GM23338 (cell line): ENCODE data around the gene WDR44. TPM values are rescaled to one million over a fixed set of nuclear protein-coding genes. Genes with fewer than 3 reads are reported as not detected.

ENCODE experiments used
- ATAC-seq: fragments of 200-7000 bp; cut with Tn5 transposase; 3 replicates; pipeline ENCODE4 v1.9.1; 2020
- DNase-seq: peaks from one replicate; pipeline ENCODE4 v3.0.0-alpha.2; 2015; ENCODE audit warnings: low spot score
- H2AFZ ChIP-seq: fragments of 200-600 bp; sonication (generic); 2 replicates; pipeline ENCODE4 v1.8.0; 2016; ENCODE audit warnings: antibody characterized with exemption, mild to moderate bottlenecking, moderate library complexity
- H3F3A ChIP-seq: fragments of 200-600 bp; sonication (generic); replicated peaks from 2 replicates; pipeline ENCODE4 v1.8.0; 2017; ENCODE audit warnings: antibody characterized with exemption, mixed run types, low read depth
- H3K27ac ChIP-seq: fragments of 200-600 bp; sonication (generic); 2 replicates; pipeline ENCODE4 v1.6.1; 2016; ENCODE audit warnings: low read depth
- H3K27me3 ChIP-seq: fragments of 200-600 bp; sonication (generic); 2 replicates; pipeline ENCODE4 v1.8.0; 2016; ENCODE audit warnings: mild to moderate bottlenecking, mixed run types, moderate library complexity; ENCODE audit not compliant: insufficient read depth
- H3K36me3 ChIP-seq: fragments of 200-600 bp; sonication (generic); 2 replicates; pipeline ENCODE4 v1.8.0; 2016; ENCODE audit warnings: mild to moderate bottlenecking; ENCODE audit not compliant: insufficient read depth
- H3K4me1 ChIP-seq: fragments of 200-600 bp; sonication (generic); 2 replicates; pipeline ENCODE4 v1.8.0; 2016; ENCODE audit warnings: mild to moderate bottlenecking, moderate library complexity; ENCODE audit not compliant: insufficient read depth
- H3K4me2 ChIP-seq: fragments of 200-600 bp; sonication (generic); 2 replicates; pipeline ENCODE4 v1.7.1; 2017; ENCODE audit warnings: mixed run types
- H3K4me3 ChIP-seq: fragments of 200-600 bp; sonication (generic); 2 replicates; pipeline ENCODE4 v1.6.1; 2016; ENCODE audit warnings: mixed run types
- H3K79me2 ChIP-seq: fragments of 200-600 bp; sonication (generic); replicated peaks from 2 replicates; pipeline ENCODE4 v1.8.0; 2017; ENCODE audit warnings: mild to moderate bottlenecking; ENCODE audit not compliant: insufficient read depth
- H3K9me2 ChIP-seq: fragments of 200-600 bp; sonication (generic); 2 replicates; pipeline ENCODE4 v1.8.0; 2017; ENCODE audit not compliant: insufficient read depth
- H4K20me1 ChIP-seq: fragments of 200-600 bp; sonication (generic); replicated peaks from 2 replicates; pipeline ENCODE4 v1.8.0; 2017; ENCODE audit warnings: mild to moderate bottlenecking; ENCODE audit not compliant: insufficient read depth
- H3K27ac Mint-ChIP-seq: 2 replicates; pipeline ENCODE4 v1.8.0; 2020; ENCODE audit warnings: inconsistent platforms, mild to moderate bottlenecking, moderate library complexity, mixed read lengths
- H3K27me3 Mint-ChIP-seq: 3 replicates; pipeline ENCODE4 v1.8.0; 2022; ENCODE audit warnings: low read depth, mild to moderate bottlenecking, moderate library complexity, mixed read lengths, inconsistent platforms; ENCODE audit not compliant: insufficient read depth, poor library complexity
- H3K36me3 Mint-ChIP-seq: 3 replicates; pipeline ENCODE4 v1.8.0; 2021; ENCODE audit warnings: low read depth, mild to moderate bottlenecking, inconsistent platforms, moderate library complexity, mixed read lengths
- H3K4me1 Mint-ChIP-seq: 3 replicates; pipeline ENCODE4 v1.8.0; 2020; ENCODE audit warnings: mild to moderate bottlenecking, inconsistent platforms, mixed read lengths
- H3K4me3 Mint-ChIP-seq: 3 replicates; pipeline ENCODE4 v1.8.0; 2021; ENCODE audit warnings: moderate library complexity, mild to moderate bottlenecking, inconsistent platforms, mixed read lengths
- H3K9me3 Mint-ChIP-seq: 3 replicates; pipeline ENCODE4 v1.8.0; 2020; ENCODE audit warnings: moderate library complexity, mild to moderate bottlenecking, inconsistent platforms, mixed read lengths
- EZH2phosphoT487 ChIP-seq: fragments of 200-600 bp; sonication (generic); IDR thresholded peaks from one replicate; pipeline ENCODE4 v1.8.1; 2018; ENCODE audit warnings: antibody characterized with exemption; ENCODE audit not compliant: unreplicated experiment
- NANOG ChIP-seq: IDR thresholded peaks from 2 replicates; pipeline ENCODE4 v1.6.1; 2016; ENCODE audit warnings: antibody characterized with exemption, borderline replicate concordance
- POLR2AphosphoS5 ChIP-seq: IDR thresholded peaks from 2 replicates; pipeline ENCODE4 v1.6.1; 2016; ENCODE audit warnings: antibody characterized with exemption, low read depth
- STAT1 ChIP-seq: IDR thresholded peaks from one replicate; pipeline ENCODE4 v1.6.1; 2016; ENCODE audit warnings: antibody characterized with exemption; ENCODE audit not compliant: unreplicated experiment
- ZNF114 ChIP-seq: fragments of 250-450 bp; sonication (Bioruptor Pico); IDR thresholded peaks from 2 replicates; pipeline ENCODE4 v1.5.0; 2020; ENCODE audit warnings: mild to moderate bottlenecking, moderate library complexity
- ZNF331 ChIP-seq: fragments of 250-450 bp; sonication (Bioruptor Pico); IDR thresholded peaks from 2 replicates; pipeline ENCODE4 v1.5.0; 2020; ENCODE audit warnings: low read depth, mild to moderate bottlenecking, moderate library complexity
- polyA plus RNA-seq: library from polyadenylated mRNA; unstranded; fragments of >200 nt; fragmentation: Nextera tagmentation; extraction: Ambion mirVana; gene quantifications from 2 replicates; pipeline ENCODE4 v1.2.1, GENCODE V29; 2016
- total RNA-seq: library from RNA; depleted of rRNA; stranded (reverse); fragments of >200 nt; shearing (Covaris generic); gene quantifications from 2 replicates; pipeline ENCODE4 v1.2.3, GENCODE V29; 2014
- TF ChIP-seq, protein P1 (sequence below): fragments of 250-450 bp; sonication (Bioruptor Pico); IDR thresholded peaks from 2 replicates; pipeline ENCODE4 v1.5.0; 2020; ENCODE audit warnings: mild to moderate bottlenecking, moderate library complexity
- TF ChIP-seq, protein P2 (sequence below), 2 experiments: fragments of 200-600 bp in 1 of 2; sonication (generic) in 1 of 2; conservative IDR thresholded peaks; 2 replicates each; pipeline versions ENCODE4 v1.5.1 to v1.6.1; 2016 to 2017; ENCODE audit warnings: antibody characterized with exemption in 2 of 2, low read depth in 2 of 2, mild to moderate bottlenecking in 2 of 2, moderate library complexity in 1 of 2
- TF ChIP-seq, protein P3 (sequence below): IDR thresholded peaks from 2 replicates; pipeline ENCODE4 v1.6.1; 2016; ENCODE audit warnings: antibody characterized with exemption
- TF ChIP-seq, protein P4 (sequence below): IDR thresholded peaks from one replicate; pipeline ENCODE4 v1.6.1; 2018; ENCODE audit warnings: antibody characterized with exemption; ENCODE audit not compliant: unreplicated experiment

WDR44 gene
- total and polyA plus RNA-seq, 2 experiments from 2014 or later = 17.5 to 21.0 TPM

DNA sequence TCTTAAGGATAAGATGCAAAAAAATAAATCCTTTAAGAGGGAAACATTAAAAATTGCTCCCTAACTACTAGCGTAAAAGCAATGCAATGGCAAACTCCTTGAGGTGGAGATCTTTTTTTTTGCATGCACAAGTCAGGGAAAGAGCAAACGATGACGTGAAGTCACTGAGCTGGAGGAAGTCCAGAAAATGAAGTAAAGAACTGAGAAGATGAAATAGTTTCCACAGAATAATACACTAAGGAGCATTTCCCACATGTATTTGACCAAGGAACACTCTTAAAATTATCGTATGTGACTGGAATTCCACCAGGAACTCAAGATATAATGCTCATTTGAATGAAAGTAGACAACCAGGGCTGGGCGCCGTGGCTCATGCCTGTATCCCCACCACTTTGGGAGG, 128.7 kb downstream of the WDR44 start:
- ATAC-seq (no peak), DNase-seq (no peak)
- Histone ChIP-seq H3K4me1 (no peaks in the 10 kb centered on the region), H4K20me1 (no peaks in the 10 kb centered on the region), H3K36me3 (no peaks in the 10 kb centered on the region), H3K4me2 (no peak overlapping the region), H3K9me2 (no peaks in the 10 kb centered on the region), H3K27me3 (no peaks in the 10 kb centered on the region), H3K27ac (no peak overlapping the region), H3K4me3 (no peak overlapping the region), H2AFZ (no peak overlapping the region), H3K79me2 (no peaks in the 10 kb centered on the region), H3F3A (no peaks in the 10 kb centered on the region)
- Mint-ChIP-seq H3K36me3 (no peaks in the 10 kb centered on the region), H3K27me3 (no peaks in the 10 kb centered on the region), H3K27ac (no peak overlapping the region), H3K9me3 (no peaks in the 10 kb centered on the region), H3K4me1 (no peaks in the 10 kb centered on the region), H3K4me3 (no peak overlapping the region)
- no peak for TF ChIP-seq ZNF114 (CRISPR knock-in tag)
- TF ChIP-seq, protein P1, sequence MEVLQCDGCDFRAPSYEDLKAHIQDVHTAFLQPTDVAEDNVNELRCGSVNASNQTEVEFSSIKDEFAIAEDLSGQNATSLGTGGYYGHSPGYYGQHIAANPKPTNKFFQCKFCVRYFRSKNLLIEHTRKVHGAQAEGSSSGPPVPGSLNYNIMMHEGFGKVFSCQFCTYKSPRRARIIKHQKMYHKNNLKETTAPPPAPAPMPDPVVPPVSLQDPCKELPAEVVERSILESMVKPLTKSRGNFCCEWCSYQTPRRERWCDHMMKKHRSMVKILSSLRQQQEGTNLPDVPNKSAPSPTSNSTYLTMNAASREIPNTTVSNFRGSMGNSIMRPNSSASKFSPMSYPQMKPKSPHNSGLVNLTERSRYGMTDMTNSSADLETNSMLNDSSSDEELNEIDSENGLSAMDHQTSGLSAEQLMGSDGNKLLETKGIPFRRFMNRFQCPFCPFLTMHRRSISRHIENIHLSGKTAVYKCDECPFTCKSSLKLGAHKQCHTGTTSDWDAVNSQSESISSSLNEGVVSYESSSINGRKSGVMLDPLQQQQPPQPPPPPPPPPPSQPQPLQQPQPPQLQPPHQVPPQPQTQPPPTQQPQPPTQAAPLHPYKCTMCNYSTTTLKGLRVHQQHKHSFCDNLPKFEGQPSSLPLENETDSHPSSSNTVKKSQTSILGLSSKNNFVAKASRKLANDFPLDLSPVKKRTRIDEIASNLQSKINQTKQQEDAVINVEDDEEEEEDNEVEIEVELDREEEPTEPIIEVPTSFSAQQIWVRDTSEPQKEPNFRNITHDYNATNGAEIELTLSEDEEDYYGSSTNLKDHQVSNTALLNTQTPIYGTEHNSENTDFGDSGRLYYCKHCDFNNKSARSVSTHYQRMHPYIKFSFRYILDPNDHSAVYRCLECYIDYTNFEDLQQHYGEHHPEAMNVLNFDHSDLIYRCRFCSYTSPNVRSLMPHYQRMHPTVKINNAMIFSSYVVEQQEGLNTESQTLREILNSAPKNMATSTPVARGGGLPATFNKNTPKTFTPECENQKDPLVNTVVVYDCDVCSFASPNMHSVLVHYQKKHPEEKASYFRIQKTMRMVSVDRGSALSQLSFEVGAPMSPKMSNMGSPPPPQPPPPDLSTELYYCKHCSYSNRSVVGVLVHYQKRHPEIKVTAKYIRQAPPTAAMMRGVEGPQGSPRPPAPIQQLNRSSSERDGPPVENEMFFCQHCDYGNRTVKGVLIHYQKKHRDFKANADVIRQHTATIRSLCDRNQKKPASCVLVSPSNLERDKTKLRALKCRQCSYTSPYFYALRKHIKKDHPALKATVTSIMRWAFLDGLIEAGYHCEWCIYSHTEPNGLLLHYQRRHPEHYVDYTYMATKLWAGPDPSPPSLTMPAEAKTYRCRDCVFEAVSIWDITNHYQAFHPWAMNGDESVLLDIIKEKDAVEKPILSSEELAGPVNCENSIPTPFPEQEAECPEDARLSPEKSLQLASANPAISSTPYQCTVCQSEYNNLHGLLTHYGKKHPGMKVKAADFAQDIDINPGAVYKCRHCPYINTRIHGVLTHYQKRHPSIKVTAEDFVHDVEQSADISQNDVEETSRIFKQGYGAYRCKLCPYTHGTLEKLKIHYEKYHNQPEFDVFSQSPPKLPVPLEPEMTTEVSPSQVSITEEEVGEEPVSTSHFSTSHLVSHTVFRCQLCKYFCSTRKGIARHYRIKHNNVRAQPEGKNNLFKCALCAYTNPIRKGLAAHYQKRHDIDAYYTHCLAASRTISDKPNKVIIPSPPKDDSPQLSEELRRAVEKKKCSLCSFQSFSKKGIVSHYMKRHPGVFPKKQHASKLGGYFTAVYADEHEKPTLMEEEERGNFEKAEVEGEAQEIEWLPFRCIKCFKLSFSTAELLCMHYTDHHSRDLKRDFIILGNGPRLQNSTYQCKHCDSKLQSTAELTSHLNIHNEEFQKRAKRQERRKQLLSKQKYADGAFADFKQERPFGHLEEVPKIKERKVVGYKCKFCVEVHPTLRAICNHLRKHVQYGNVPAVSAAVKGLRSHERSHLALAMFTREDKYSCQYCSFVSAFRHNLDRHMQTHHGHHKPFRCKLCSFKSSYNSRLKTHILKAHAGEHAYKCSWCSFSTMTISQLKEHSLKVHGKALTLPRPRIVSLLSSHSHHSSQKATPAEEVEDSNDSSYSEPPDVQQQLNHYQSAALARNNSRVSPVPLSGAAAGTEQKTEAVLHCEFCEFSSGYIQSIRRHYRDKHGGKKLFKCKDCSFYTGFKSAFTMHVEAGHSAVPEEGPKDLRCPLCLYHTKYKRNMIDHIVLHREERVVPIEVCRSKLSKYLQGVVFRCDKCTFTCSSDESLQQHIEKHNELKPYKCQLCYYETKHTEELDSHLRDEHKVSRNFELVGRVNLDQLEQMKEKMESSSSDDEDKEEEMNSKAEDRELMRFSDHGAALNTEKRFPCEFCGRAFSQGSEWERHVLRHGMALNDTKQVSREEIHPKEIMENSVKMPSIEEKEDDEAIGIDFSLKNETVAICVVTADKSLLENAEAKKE = no peak
- TF ChIP-seq NANOG = no peak
- TF ChIP-seq STAT1 = no peak
- no peak for TF ChIP-seq ZNF331 (CRISPR knock-in tag)
- TF ChIP-seq, protein P2, sequence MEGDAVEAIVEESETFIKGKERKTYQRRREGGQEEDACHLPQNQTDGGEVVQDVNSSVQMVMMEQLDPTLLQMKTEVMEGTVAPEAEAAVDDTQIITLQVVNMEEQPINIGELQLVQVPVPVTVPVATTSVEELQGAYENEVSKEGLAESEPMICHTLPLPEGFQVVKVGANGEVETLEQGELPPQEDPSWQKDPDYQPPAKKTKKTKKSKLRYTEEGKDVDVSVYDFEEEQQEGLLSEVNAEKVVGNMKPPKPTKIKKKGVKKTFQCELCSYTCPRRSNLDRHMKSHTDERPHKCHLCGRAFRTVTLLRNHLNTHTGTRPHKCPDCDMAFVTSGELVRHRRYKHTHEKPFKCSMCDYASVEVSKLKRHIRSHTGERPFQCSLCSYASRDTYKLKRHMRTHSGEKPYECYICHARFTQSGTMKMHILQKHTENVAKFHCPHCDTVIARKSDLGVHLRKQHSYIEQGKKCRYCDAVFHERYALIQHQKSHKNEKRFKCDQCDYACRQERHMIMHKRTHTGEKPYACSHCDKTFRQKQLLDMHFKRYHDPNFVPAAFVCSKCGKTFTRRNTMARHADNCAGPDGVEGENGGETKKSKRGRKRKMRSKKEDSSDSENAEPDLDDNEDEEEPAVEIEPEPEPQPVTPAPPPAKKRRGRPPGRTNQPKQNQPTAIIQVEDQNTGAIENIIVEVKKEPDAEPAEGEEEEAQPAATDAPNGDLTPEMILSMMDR (conservative IDR thresholded peaks at IDR 0.05; ENCODE audit: low read depth in 2 of 2) = no peak
- TF ChIP-seq EZH2phosphoT487 = no peak
- TF ChIP-seq, protein P3, sequence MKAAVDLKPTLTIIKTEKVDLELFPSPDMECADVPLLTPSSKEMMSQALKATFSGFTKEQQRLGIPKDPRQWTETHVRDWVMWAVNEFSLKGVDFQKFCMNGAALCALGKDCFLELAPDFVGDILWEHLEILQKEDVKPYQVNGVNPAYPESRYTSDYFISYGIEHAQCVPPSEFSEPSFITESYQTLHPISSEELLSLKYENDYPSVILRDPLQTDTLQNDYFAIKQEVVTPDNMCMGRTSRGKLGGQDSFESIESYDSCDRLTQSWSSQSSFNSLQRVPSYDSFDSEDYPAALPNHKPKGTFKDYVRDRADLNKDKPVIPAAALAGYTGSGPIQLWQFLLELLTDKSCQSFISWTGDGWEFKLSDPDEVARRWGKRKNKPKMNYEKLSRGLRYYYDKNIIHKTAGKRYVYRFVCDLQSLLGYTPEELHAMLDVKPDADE = no peak
- no peak for TF ChIP-seq POLR2AphosphoS5
- TF ChIP-seq, protein P4, sequence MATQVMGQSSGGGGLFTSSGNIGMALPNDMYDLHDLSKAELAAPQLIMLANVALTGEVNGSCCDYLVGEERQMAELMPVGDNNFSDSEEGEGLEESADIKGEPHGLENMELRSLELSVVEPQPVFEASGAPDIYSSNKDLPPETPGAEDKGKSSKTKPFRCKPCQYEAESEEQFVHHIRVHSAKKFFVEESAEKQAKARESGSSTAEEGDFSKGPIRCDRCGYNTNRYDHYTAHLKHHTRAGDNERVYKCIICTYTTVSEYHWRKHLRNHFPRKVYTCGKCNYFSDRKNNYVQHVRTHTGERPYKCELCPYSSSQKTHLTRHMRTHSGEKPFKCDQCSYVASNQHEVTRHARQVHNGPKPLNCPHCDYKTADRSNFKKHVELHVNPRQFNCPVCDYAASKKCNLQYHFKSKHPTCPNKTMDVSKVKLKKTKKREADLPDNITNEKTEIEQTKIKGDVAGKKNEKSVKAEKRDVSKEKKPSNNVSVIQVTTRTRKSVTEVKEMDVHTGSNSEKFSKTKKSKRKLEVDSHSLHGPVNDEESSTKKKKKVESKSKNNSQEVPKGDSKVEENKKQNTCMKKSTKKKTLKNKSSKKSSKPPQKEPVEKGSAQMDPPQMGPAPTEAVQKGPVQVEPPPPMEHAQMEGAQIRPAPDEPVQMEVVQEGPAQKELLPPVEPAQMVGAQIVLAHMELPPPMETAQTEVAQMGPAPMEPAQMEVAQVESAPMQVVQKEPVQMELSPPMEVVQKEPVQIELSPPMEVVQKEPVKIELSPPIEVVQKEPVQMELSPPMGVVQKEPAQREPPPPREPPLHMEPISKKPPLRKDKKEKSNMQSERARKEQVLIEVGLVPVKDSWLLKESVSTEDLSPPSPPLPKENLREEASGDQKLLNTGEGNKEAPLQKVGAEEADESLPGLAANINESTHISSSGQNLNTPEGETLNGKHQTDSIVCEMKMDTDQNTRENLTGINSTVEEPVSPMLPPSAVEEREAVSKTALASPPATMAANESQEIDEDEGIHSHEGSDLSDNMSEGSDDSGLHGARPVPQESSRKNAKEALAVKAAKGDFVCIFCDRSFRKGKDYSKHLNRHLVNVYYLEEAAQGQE = no peak
